ENCODE results near the gene ALPG. TPM values are rescaled to one million over a fixed set of nuclear protein-coding genes. Genes with fewer than 3 reads are reported as not detected.
"Not testable (repeated sequence)": the region's sequence is repeated elsewhere in the genome, so short reads cannot be mapped to it uniquely, and the experiment has no call there.

The ALPG gene
- under 1 TPM in 1 of 5 donors, not detected in 4; 0.15 TPM for total RNA-seq
- not detected for total RNA-seq (2013)
- 0 to 0.06 (median 0) reads per million in 29 experiments for total RNA-seq

DNA sequence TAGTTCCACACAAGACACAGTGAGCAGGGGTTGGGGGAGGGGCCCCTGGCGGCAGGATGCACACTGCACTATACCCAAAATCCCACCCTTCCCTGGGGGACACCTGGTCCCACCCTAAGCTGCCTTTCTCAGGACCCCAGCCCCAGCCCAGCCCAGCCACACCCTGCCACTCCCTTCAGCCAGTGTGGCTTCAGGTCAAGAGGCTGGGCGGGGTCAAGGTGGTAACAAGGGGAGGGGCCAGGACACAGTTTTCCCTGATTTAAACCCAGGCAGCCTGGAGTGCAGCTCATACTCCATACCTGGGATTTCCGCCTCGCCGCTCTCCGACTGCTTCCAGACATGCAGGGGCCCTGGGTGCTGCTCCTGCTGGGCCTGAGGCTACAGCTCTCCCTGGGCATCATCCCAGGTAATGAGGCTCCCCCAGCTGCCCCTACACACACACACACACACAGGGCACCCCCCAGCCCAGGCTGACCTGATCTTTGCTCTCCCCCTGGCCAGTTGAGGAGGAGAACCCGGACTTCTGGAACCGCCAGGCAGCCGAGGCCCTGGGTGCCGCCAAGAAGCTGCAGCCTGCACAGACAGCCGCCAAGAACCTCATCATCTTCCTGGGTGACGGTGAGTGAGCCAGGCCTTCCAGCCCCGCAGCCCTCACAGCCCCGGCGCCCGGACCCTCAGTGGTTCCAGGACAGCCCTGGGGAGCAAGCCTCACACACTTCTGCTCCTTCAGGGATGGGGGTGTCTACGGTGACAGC is at the start of gene ALPG:
TSS of gene ALPG (plus strand) at position 289 of the 755 bp plus-strand sequence. CDS start at position 340, 51 bp downstream.
- Mint-ChIP-seq H3K4me1 (no peaks in the 10 kb centered on the region), H3K36me3 (no peaks in the 10 kb centered on the region), H3K27ac (no peak within 1 kb of the TSS), H3K4me3 (no peak within 1 kb of the TSS), H3K9me3 (no peaks in the 10 kb centered on the region), H3K27me3 (peaks cover 0 to 15% of the 10 kb centered on the region in 2 donors)
- WGBS (ENCODE audit: insufficient coverage): 91% methylated on average over 13 of the region's 17 CpGs
- peaks cover 0 to 24% of the 10 kb centered on the region in 2 experiments for H3K27me3 ChIP-seq (replicated peaks in 1 of 2; ENCODE audit: control insufficient read depth in 2 of 2, extremely low read depth in 1 of 2, insufficient read depth in 2 of 2, low read length in 1 of 2)
- no peak within 1 kb of the TSS for H3K27ac ChIP-seq (ENCODE audit: low read length)
- H3K4me1 ChIP-seq (ENCODE audit: control insufficient read depth in 1 of 2, extremely low read depth in 1 of 2, insufficient read depth in 2 of 2, low read length in 2 of 2): no peaks in the 10 kb centered on the region
- no peak for ATAC-seq (replicated peaks in 1 of 4)
- no peaks in the 10 kb centered on the region for H3K36me3 ChIP-seq (ENCODE audit: control insufficient read depth in 2 of 2, extremely low read depth in 1 of 2, insufficient read depth in 1 of 2, low read length in 1 of 2)
- ChIA-PET POLR2A (no interaction called here), CTCF (no interaction called here)
- no peaks in the 10 kb centered on the region for H3K9me3 ChIP-seq
- H3K4me3 ChIP-seq (ENCODE audit: control insufficient read depth in 1 of 2, extremely low read depth in 1 of 2, low read length in 1 of 2): no peak within 1 kb of the TSS
- DNase-seq: no peak

- ChIA-PET CTCF (no interaction called here), POLR2A (no interaction called here)
- Mint-ChIP-seq H3K27ac (no peak overlapping the region), H3K4me3 (no peak overlapping the region), H3K4me1 (peaks cover 25 to 33% (median 31%) of the 10 kb centered on the region in 3 donors), H3K9me3 (no peaks in the 10 kb centered on the region), H3K27me3 (peaks cover 0 to 3% of the 10 kb centered on the region in 2 donors), H3K36me3 (no peaks in the 10 kb centered on the region)
- Histone ChIP-seq H3K4me3 (ENCODE audit: control insufficient read depth in 1 of 2, extremely low read depth in 1 of 2, low read length in 1 of 2) (no peak overlapping the region), H3K36me3 (ENCODE audit: control insufficient read depth in 2 of 2, extremely low read depth in 1 of 2, insufficient read depth in 1 of 2, low read length in 1 of 2) (no peaks in the 10 kb centered on the region), H3K9me3 (no peaks in the 10 kb centered on the region), H3K4me1 (ENCODE audit: control insufficient read depth in 1 of 2, extremely low read depth in 1 of 2, insufficient read depth in 2 of 2, low read length in 2 of 2) (peaks cover 2 to 33% of the 10 kb centered on the region in 2 experiments), H3K27me3 (replicated peaks in 1 of 2; ENCODE audit: control insufficient read depth in 2 of 2, extremely low read depth in 1 of 2, insufficient read depth in 2 of 2, low read length in 1 of 2) (peaks cover 0 to 6% of the 10 kb centered on the region in 2 experiments), H3K27ac (ENCODE audit: low read length) (no peak overlapping the region)
- 100% methylated on average over 1 of the region's 5 CpGs for WGBS (ENCODE audit: insufficient coverage)
- ATAC-seq (replicated peaks in 1 of 4) (no peak), DNase-seq (no peak)
These were observed 45.0 kb upstream of the ALPG start for GRCh38 chr2:232361646-232362045.

DNA sequence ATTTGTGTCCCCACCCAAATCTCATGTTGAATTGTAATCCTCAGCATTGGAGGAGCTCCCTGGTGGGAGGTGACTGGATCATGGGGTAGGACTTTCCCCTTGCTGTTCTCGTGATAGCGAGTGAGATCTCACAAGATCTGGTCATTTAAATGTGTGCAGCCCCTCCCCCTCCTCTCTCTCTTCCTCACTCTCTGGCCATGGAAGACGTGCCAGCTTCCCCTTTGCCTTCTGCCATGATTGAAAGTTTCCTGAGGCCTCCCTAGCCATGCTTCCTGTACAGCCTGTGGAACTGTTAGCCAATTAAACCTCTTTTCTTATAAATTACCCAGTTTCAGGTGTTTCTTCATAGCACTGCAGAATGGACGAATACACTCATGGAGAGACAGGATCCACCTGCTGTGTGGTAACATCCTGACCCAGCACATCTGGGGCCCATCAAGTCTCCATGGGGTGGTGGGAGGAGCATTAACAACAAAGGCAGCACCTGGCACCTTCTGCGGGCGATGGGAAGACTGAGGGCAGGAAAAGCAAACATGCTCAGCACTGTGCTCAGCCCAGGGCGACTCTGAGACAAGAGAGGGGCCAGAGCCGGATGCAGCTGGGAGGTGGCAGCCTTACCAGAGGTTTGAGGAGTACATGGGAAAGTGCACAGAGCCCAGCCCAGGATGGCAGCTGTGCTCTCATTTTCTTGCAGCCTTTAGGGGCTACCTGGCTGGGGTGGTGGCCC is 44.3 kb upstream of the ALPG start:
- Mint-ChIP-seq H3K9me3 (no peaks in the 10 kb centered on the region), H3K4me3 (peak overlapping the region in 2 of 3 donors; percentile 13 to 87)
- POLR2A ChIA-PET: no interaction called here

DNA sequence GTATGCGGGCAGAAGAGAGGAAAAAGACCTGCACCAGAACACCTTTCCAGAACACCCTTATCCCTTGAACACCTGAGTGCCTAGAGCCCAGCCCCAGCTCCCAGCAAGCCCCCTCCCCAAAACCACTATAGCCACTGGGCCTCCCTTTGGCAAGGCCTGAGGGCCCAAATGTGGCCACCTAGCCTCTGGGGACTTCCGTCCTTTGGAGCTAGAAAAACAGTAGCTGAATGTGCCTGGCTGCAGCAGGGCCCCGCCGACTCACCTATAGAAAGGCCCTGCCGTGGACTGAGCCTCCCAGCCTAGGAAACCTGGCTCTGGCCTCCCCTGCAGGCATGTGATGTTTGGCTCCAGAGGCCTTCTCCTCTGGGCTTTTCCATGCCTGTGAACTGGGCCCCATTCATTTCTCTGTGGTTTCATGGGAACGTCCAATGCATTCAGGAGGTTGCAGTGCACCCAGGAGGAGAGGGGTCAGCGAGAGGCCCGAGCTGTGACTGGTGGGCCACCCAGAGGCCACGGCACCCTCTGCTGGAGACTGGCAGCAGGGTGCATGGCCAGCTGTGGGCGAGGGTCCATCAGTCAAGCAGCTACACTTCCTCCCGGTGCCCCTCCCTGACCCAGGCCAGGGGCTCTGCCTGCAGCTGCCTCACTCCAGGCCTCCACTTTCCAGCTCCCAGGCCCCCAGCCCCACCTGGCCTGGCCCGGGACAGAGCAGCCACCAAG is 43.4 kb upstream of the ALPG start:
- peaks cover 2 to 33% of the 10 kb centered on the region in 2 experiments for H3K4me1 ChIP-seq (ENCODE audit: control insufficient read depth in 1 of 2, extremely low read depth in 1 of 2, insufficient read depth in 2 of 2, low read length in 2 of 2)
- H3K36me3 ChIP-seq (ENCODE audit: control insufficient read depth in 2 of 2, extremely low read depth in 1 of 2, insufficient read depth in 1 of 2, low read length in 1 of 2); H3K27me3 Mint-ChIP-seq; ATAC-seq (replicated peaks in 1 of 4); DNase-seq; H3K9me3 Mint-ChIP-seq; POLR2A ChIA-PET; CTCF ChIA-PET; H3K27me3 ChIP-seq (replicated peaks in 1 of 2; ENCODE audit: control insufficient read depth in 2 of 2, extremely low read depth in 1 of 2, insufficient read depth in 2 of 2, low read length in 1 of 2); H3K9me3 ChIP-seq; H3K36me3 Mint-ChIP-seq: not testable (repeated sequence)
- H3K4me3 ChIP-seq (ENCODE audit: control insufficient read depth in 1 of 2, extremely low read depth in 1 of 2, low read length in 1 of 2): peak overlapping the region; percentile 45 to 79
- Mint-ChIP-seq H3K4me1 (peaks cover 25 to 33% (median 31%) of the 10 kb centered on the region in 3 donors), H3K27ac (peak overlapping the region; percentile 88 to 93), H3K4me3 (peak overlapping the region; percentile 84 to 89 (median 87))
- peak overlapping the region; percentile 10 for H3K27ac ChIP-seq (ENCODE audit: low read length)
- WGBS (ENCODE audit: insufficient coverage): 60% methylated on average over 9 of the region's 12 CpGs

More for the DNA sequence above, 44.3 kb upstream of the ALPG start:
- DNase-seq: no peak
- Histone ChIP-seq H3K9me3 (no peaks in the 10 kb centered on the region), H3K27me3 (replicated peaks in 1 of 2; ENCODE audit: control insufficient read depth in 2 of 2, extremely low read depth in 1 of 2, insufficient read depth in 2 of 2, low read length in 1 of 2) (peaks cover 0 to 6% of the 10 kb centered on the region in 2 experiments), H3K4me3 (ENCODE audit: control insufficient read depth in 1 of 2, extremely low read depth in 1 of 2, low read length in 1 of 2) (no peak overlapping the region), H3K27ac (ENCODE audit: low read length) (no peak overlapping the region), H3K36me3 (ENCODE audit: control insufficient read depth in 2 of 2, extremely low read depth in 1 of 2, insufficient read depth in 1 of 2, low read length in 1 of 2) (no peaks in the 10 kb centered on the region), H3K4me1 (ENCODE audit: control insufficient read depth in 1 of 2, extremely low read depth in 1 of 2, insufficient read depth in 2 of 2, low read length in 2 of 2) (peaks cover 2 to 33% of the 10 kb centered on the region in 2 experiments)
- no peaks in the 10 kb centered on the region for H3K36me3 Mint-ChIP-seq
- ATAC-seq (replicated peaks in 1 of 4): no peak
- no peaks in the 10 kb centered on the region for H3K27me3 Mint-ChIP-seq
- H3K27ac Mint-ChIP-seq: no peak overlapping the region
- CTCF ChIA-PET: no interaction called here
- peaks cover 25 to 33% (median 31%) of the 10 kb centered on the region in 3 donors for H3K4me1 Mint-ChIP-seq
- 71% methylated on average over 6 of the region's 8 CpGs for WGBS (ENCODE audit: insufficient coverage)

- peak overlapping the region; percentile 45 to 79 for H3K4me3 ChIP-seq (ENCODE audit: control insufficient read depth in 1 of 2, extremely low read depth in 1 of 2, low read length in 1 of 2)
These were observed 42.6 kb upstream of the ALPG start for GRCh38 chr2:232363784-232364615.

More at GRCh38 chr2:232363784-232364615, 42.6 kb upstream of the ALPG start:
- CTCF ChIA-PET: no interaction called here
- Histone ChIP-seq H3K27ac (ENCODE audit: low read length) (peak overlapping the region; percentile 10), H3K4me1 (ENCODE audit: control insufficient read depth in 1 of 2, extremely low read depth in 1 of 2, insufficient read depth in 2 of 2, low read length in 2 of 2) (peaks cover 2 to 33% of the 10 kb centered on the region in 2 experiments), H3K9me3 (no peaks in the 10 kb centered on the region), H3K36me3 (ENCODE audit: control insufficient read depth in 2 of 2, extremely low read depth in 1 of 2, insufficient read depth in 1 of 2, low read length in 1 of 2) (no peaks in the 10 kb centered on the region), H3K27me3 (replicated peaks in 1 of 2; ENCODE audit: control insufficient read depth in 2 of 2, extremely low read depth in 1 of 2, insufficient read depth in 2 of 2, low read length in 1 of 2) (peaks cover 0 to 6% of the 10 kb centered on the region in 2 experiments)
- peaks cover 25 to 33% (median 31%) of the 10 kb centered on the region in 3 donors for H3K4me1 Mint-ChIP-seq
- DNase-seq (peak in 4 of 35 experiments; percentile 10 to 40 (median 18)), ATAC-seq (replicated peaks in 1 of 4) (peak; percentile 50 to 70 (median 62))
- WGBS (ENCODE audit: insufficient coverage): 0% methylated on average over 10 of the region's 14 CpGs
- H3K36me3 Mint-ChIP-seq: no peaks in the 10 kb centered on the region
- H3K9me3 Mint-ChIP-seq: no peaks in the 10 kb centered on the region
- peak overlapping the region; percentile 88 to 93 for H3K27ac Mint-ChIP-seq
- POLR2A ChIA-PET: interaction anchor here in 1 of 2 donors (0.6 kb wide), 1 partner anchor 41 kb away, joined by 3 read pairs; no protein-coding TSS in a partner anchor
- peak overlapping the region; percentile 84 to 89 (median 87) for H3K4me3 Mint-ChIP-seq
- H3K27me3 Mint-ChIP-seq: no peaks in the 10 kb centered on the region
